Measurements from ENCODE around the gene AGAP6.
"Not testable (repeated sequence)": the region's sequence is repeated elsewhere in the genome, so short reads cannot be mapped to it uniquely, and the experiment has no call there.

Gene AGAP6

GRCh38 chr10:49988376-49988775 is at the start of gene AGAP6:
AGAP6 (plus strand) TSS chr10:49988406; CDS start chr10:49988716, 310 bp downstream.
- DNase-seq (ENCODE audit: low read depth): not testable (repeated sequence)

- DNase-seq (ENCODE audit: low read depth): peak; percentile 79
Measured at GRCh38 chr10:49941447-49942338, 46.5 kb upstream of the AGAP6 start, which contains the start of the genes PARG and TIMM23B. PARG (minus strand) TSS chr10:49942027; CDS start chr10:49941725, 302 bp downstream. TIMM23B (plus strand) TSS chr10:49942053; CDS start chr10:49942195, 142 bp downstream.

- DNase-seq (ENCODE audit: low read depth): not testable (repeated sequence)
Measured at GRCh38 chr10:49942339-49942705, 45.9 kb upstream of the AGAP6 start.

- DNase-seq (ENCODE audit: low read depth): not testable (repeated sequence)
Measured at GRCh38 chr10:49943607-49944006, 44.6 kb upstream of the AGAP6 start.

- not testable (repeated sequence) for DNase-seq (ENCODE audit: low read depth)
Measured at GRCh38 chr10:49948142-49948541, 40.1 kb upstream of the AGAP6 start.

- DNase-seq (ENCODE audit: low read depth): not testable (repeated sequence)
Measured at GRCh38 chr10:49948737-49949136, 39.5 kb upstream of the AGAP6 start.

GRCh38 chr10:49952006-49952405 is 36.2 kb upstream of the AGAP6 start:
- DNase-seq (ENCODE audit: low read depth): not testable (repeated sequence)

GRCh38 chr10:49953122-49953521 is 35.1 kb upstream of the AGAP6 start:
- not testable (repeated sequence) for DNase-seq (ENCODE audit: low read depth)

- DNase-seq (ENCODE audit: low read depth): not testable (repeated sequence)
Measured at GRCh38 chr10:49970331-49970857, 17.8 kb upstream of the AGAP6 start.

GRCh38 chr10:49971466-49971865 is 16.7 kb upstream of the AGAP6 start:
- DNase-seq (ENCODE audit: low read depth): not testable (repeated sequence)

GRCh38 chr10:49972094-49972493 is 16.1 kb upstream of the AGAP6 start:
- DNase-seq (ENCODE audit: low read depth): not testable (repeated sequence)

GRCh38 chr10:49977756-49978155 is 10.4 kb upstream of the AGAP6 start:
- DNase-seq (ENCODE audit: low read depth): not testable (repeated sequence)

- not testable (repeated sequence) for DNase-seq (ENCODE audit: low read depth)
Measured at GRCh38 chr10:49987207-49987606, 999 bp upstream of the AGAP6 start.

GRCh38 chr10:49995321-49995720 is 7.1 kb downstream of the AGAP6 start:
- not testable (repeated sequence) for DNase-seq (ENCODE audit: low read depth)

- not testable (repeated sequence) for DNase-seq (ENCODE audit: low read depth)
Measured at GRCh38 chr10:50014024-50014423, 25.8 kb downstream of the AGAP6 start.

GRCh38 chr10:50015596-50016220 is 27.5 kb downstream of the AGAP6 start:
- not testable (repeated sequence) for DNase-seq (ENCODE audit: low read depth)

GRCh38 chr10:50016926-50017325 is 28.7 kb downstream of the AGAP6 start:
- not testable (repeated sequence) for DNase-seq (ENCODE audit: low read depth)

- not testable (repeated sequence) for DNase-seq (ENCODE audit: low read depth)
Measured at GRCh38 chr10:50017646-50018045, 29.4 kb downstream of the AGAP6 start.

GRCh38 chr10:50019279-50019678 is 31.1 kb downstream of the AGAP6 start:
- DNase-seq (ENCODE audit: low read depth): not testable (repeated sequence)

- DNase-seq (ENCODE audit: low read depth): not testable (repeated sequence)
Measured at GRCh38 chr10:50020451-50021024, 32.3 kb downstream of the AGAP6 start.

GRCh38 chr10:50021646-50022045 is 33.4 kb downstream of the AGAP6 start:
- no peak for DNase-seq (ENCODE audit: low read depth)
